ENCODE measurements around the gene GPSM1.

Gene GPSM1

DNA sequence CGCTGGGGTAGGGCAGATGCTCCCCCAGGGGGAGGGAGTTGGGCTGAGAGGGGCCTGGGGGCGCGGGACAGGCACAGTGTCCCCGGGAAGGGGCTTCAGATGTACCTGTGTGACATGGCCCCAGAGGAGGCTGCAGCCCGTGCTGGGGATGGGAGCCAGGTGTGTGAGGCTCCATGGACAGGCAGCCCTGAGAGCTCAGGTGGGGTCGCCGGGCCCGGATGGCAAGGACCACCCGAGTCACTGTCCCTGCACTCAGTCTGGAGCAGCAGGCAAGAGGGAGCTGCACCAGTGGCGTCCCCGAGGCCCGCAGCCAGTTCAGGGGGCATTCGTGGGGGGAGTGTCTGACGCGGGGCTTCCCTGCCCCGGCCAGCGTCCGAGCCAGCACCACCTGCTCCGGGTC, 42.4 kb upstream of the GPSM1 start:
- no peaks in the 10 kb centered on the region for H3K4me1 ChIP-seq (ENCODE audit: insufficient read depth, low read length)
- no peaks in the 10 kb centered on the region for H3K9me3 ChIP-seq (ENCODE audit: low read length)
- H3K36me3 ChIP-seq (ENCODE audit: insufficient read depth, low read length) = no peaks in the 10 kb centered on the region
- no peak overlapping the region for H3K27ac ChIP-seq (ENCODE audit: low read depth, low read length)
- no peak overlapping the region for H3K4me3 ChIP-seq (ENCODE audit: low read depth in 1 of 2, low read length in 2 of 2)
- no peak overlapping the region for H3K9ac ChIP-seq (ENCODE audit: low read length)
- peaks cover 0 to 70% of the 10 kb centered on the region in 2 donors for H3K27me3 ChIP-seq (ENCODE audit: control insufficient read depth in 1 of 2, insufficient read depth in 2 of 2, low read length in 2 of 2)

GRCh38 chr9:136285501-136286358, 41.6 kb upstream of the GPSM1 start:
- no peaks in the 10 kb centered on the region for H3K4me1 ChIP-seq (ENCODE audit: insufficient read depth, low read length)
- no peak overlapping the region for H3K27ac ChIP-seq (ENCODE audit: low read depth, low read length)
- no peaks in the 10 kb centered on the region for H3K36me3 ChIP-seq (ENCODE audit: insufficient read depth, low read length)
- no peak overlapping the region for H3K4me3 ChIP-seq (ENCODE audit: low read depth in 1 of 2, low read length in 2 of 2)
- H3K9ac ChIP-seq (ENCODE audit: low read length) = no peak overlapping the region
- H3K27me3 ChIP-seq (ENCODE audit: control insufficient read depth in 1 of 2, insufficient read depth in 2 of 2, low read length in 2 of 2) = peaks cover 0 to 72% of the 10 kb centered on the region in 2 donors
- no peaks in the 10 kb centered on the region for H3K9me3 ChIP-seq (ENCODE audit: low read length)

DNA sequence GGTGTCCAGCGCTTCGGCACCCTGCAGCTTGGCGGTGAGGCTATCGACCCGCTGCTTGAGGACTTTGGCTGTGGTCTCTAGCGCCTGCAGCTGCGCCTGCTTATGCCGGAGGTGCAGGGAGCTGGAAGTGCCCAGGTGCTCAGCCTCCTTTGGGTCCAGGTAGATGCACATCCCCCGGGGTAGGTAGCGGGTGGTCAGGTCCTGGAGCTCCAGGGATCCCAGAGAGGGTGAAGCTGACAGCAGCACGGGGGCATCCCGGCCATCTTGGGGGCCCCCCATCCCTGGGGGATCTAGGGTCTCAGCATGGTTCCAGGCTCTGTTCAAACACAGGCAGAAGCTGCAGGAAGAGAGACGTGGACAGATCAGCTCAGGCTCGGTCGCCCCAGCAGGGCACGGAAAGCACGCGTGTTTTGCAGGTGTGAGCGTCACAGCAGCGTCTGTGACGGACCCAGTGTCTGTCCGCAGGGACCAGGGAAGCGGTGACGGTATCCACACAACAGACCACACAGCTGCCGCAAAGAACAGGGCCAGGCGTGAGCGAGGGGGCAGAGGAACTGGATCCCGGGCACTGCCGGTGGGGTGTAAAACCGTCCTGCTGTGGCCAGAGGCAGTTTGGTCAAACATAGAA, 40.9 kb upstream of the GPSM1 start:
- H3K9me3 ChIP-seq (ENCODE audit: low read length) = no peaks in the 10 kb centered on the region
- H3K4me3 ChIP-seq (ENCODE audit: low read depth in 1 of 2, low read length in 2 of 2) = no peak overlapping the region
- no peak overlapping the region for H3K27ac ChIP-seq (ENCODE audit: low read depth, low read length)
- H3K4me1 ChIP-seq (ENCODE audit: insufficient read depth, low read length) = no peaks in the 10 kb centered on the region
- H3K27me3 ChIP-seq (ENCODE audit: control insufficient read depth in 1 of 2, insufficient read depth in 2 of 2, low read length in 2 of 2) = peaks cover 0 to 70% of the 10 kb centered on the region in 2 donors
- H3K36me3 ChIP-seq (ENCODE audit: insufficient read depth, low read length) = no peaks in the 10 kb centered on the region
- H3K9ac ChIP-seq (ENCODE audit: low read length) = no peak overlapping the region

- H3K4me3 ChIP-seq (ENCODE audit: low read depth in 1 of 2, low read length in 2 of 2) = no peak overlapping the region
- no peaks in the 10 kb centered on the region for H3K4me1 ChIP-seq (ENCODE audit: insufficient read depth, low read length)
- H3K27ac ChIP-seq (ENCODE audit: low read depth, low read length) = no peak overlapping the region
- no peaks in the 10 kb centered on the region for H3K9me3 ChIP-seq (ENCODE audit: low read length)
- H3K9ac ChIP-seq (ENCODE audit: low read length) = no peak overlapping the region
- no peaks in the 10 kb centered on the region for H3K36me3 ChIP-seq (ENCODE audit: insufficient read depth, low read length)
- peaks cover 0 to 64% of the 10 kb centered on the region in 2 donors for H3K27me3 ChIP-seq (ENCODE audit: control insufficient read depth in 1 of 2, insufficient read depth in 2 of 2, low read length in 2 of 2)
Observed at GRCh38 chr9:136286987-136287379, 40.4 kb upstream of the GPSM1 start.

DNA sequence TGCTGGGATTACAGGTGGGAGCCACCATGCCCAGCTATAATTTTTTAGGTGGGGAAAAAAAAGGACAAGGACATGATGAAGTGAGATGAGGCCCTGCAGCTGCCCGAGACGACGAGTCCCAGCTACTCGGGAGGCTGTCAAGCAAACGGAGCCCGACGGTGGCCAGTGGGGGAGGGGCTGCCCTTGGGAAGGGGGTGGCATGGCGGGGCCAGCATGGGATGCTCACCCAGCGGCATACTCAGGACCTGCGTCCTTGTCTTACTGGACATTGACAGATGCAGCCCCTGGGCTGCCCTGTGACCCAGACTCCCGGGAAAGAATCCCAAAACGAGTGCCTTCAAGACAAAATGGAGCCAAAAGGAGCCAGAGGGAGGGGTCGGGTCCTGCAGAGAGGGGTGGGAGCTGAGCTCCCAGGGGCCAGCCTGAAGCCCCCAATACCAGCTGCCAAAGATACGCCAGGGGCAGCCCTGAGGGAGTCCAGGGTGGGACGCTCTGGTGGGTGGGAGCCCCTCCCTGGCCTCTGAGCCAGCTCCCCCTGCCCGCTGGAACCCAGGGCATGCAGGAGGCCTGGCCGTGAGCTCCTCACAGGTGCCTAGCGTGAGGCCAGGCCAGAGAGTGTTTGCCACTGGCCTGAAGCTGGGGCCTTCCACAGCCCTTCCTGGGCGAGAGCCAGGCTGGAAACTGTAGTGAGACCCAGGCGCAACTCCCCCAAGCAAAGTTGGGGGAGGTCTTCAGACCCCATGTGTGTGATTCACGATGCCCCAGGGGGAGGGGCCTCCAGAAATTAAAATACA, 39.2 kb upstream of the GPSM1 start:
- H3K27ac ChIP-seq (ENCODE audit: low read depth, low read length) = no peak overlapping the region
- no peaks in the 10 kb centered on the region for H3K9me3 ChIP-seq (ENCODE audit: low read length)
- no peaks in the 10 kb centered on the region for H3K4me1 ChIP-seq (ENCODE audit: insufficient read depth, low read length)
- no peak overlapping the region for H3K4me3 ChIP-seq (ENCODE audit: low read depth in 1 of 2, low read length in 2 of 2)
- peaks cover 0 to 58% of the 10 kb centered on the region in 2 donors for H3K27me3 ChIP-seq (ENCODE audit: control insufficient read depth in 1 of 2, insufficient read depth in 2 of 2, low read length in 2 of 2)
- no peak overlapping the region for H3K9ac ChIP-seq (ENCODE audit: low read length)
- H3K36me3 ChIP-seq (ENCODE audit: insufficient read depth, low read length) = no peaks in the 10 kb centered on the region

GRCh38 chr9:136289651-136290507, 37.5 kb upstream of the GPSM1 start:
- Histone ChIP-seq H3K9me3 (ENCODE audit: low read length) (no peaks in the 10 kb centered on the region), H3K9ac (ENCODE audit: low read length) (no peak overlapping the region), H3K36me3 (ENCODE audit: insufficient read depth, low read length) (no peaks in the 10 kb centered on the region), H3K4me3 (ENCODE audit: low read depth in 1 of 2, low read length in 2 of 2) (no peak overlapping the region), H3K27me3 (ENCODE audit: control insufficient read depth in 1 of 2, insufficient read depth in 2 of 2, low read length in 2 of 2) (peaks cover 0 to 45% of the 10 kb centered on the region in 2 donors), H3K4me1 (ENCODE audit: insufficient read depth, low read length) (no peaks in the 10 kb centered on the region), H3K27ac (ENCODE audit: low read depth, low read length) (no peak overlapping the region)

DNA sequence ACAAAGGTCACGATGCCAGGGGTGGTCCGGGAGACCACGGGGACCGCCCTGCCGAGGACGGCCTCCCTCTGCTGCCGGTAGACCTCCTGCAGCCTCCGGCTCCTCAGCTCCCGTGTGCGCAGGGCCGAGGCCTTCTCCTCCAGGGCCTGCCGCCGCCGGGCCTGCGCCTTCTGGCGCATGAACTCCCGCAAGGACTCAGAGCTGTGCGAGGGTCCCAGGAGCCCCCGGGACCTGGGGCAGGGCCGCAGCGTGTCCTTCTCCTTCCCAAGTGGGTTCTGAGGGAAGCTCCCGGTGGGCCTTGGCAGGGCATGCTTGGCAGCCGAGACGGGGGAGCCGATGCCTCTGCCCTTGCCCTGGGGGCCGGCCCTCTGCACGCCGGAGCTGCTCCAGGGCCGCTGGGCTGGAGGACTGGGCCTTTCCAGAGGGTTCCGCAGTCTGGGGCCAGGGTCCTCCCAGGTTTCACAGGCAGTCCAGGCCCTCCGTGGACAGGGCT, 36.8 kb upstream of the GPSM1 start:
- Histone ChIP-seq H3K27me3 (ENCODE audit: control insufficient read depth in 1 of 2, insufficient read depth in 2 of 2, low read length in 2 of 2) (peaks cover 0 to 42% of the 10 kb centered on the region in 2 donors), H3K4me1 (ENCODE audit: insufficient read depth, low read length) (no peaks in the 10 kb centered on the region), H3K36me3 (ENCODE audit: insufficient read depth, low read length) (no peaks in the 10 kb centered on the region), H3K27ac (ENCODE audit: low read depth, low read length) (no peak overlapping the region), H3K9ac (ENCODE audit: low read length) (no peak overlapping the region), H3K4me3 (ENCODE audit: low read depth in 1 of 2, low read length in 2 of 2) (no peak overlapping the region), H3K9me3 (ENCODE audit: low read length) (no peaks in the 10 kb centered on the region)

- Histone ChIP-seq H3K4me3 (ENCODE audit: low read depth in 1 of 2, low read length in 2 of 2) (no peak overlapping the region), H3K27ac (ENCODE audit: low read depth, low read length) (no peak overlapping the region), H3K4me1 (ENCODE audit: insufficient read depth, low read length) (no peaks in the 10 kb centered on the region), H3K9me3 (ENCODE audit: low read length) (no peaks in the 10 kb centered on the region), H3K27me3 (ENCODE audit: control insufficient read depth in 1 of 2, insufficient read depth in 2 of 2, low read length in 2 of 2) (peaks cover 0 to 43% of the 10 kb centered on the region in 2 donors), H3K36me3 (ENCODE audit: insufficient read depth, low read length) (no peaks in the 10 kb centered on the region), H3K9ac (ENCODE audit: low read length) (no peak overlapping the region)
Observed at GRCh38 chr9:136291306-136292025, 35.9 kb upstream of the GPSM1 start.

GRCh38 chr9:136292026-136292538, 35.3 kb upstream of the GPSM1 start:
- H3K4me1 ChIP-seq (ENCODE audit: insufficient read depth, low read length) = no peaks in the 10 kb centered on the region
- H3K27ac ChIP-seq (ENCODE audit: low read depth, low read length) = no peak overlapping the region
- no peaks in the 10 kb centered on the region for H3K36me3 ChIP-seq (ENCODE audit: insufficient read depth, low read length)
- H3K9ac ChIP-seq (ENCODE audit: low read length) = no peak overlapping the region
- H3K4me3 ChIP-seq (ENCODE audit: low read depth in 1 of 2, low read length in 2 of 2) = no peak overlapping the region
- H3K27me3 ChIP-seq (ENCODE audit: control insufficient read depth in 1 of 2, insufficient read depth in 2 of 2, low read length in 2 of 2) = peaks cover 0 to 40% of the 10 kb centered on the region in 2 donors
- H3K9me3 ChIP-seq (ENCODE audit: low read length) = no peaks in the 10 kb centered on the region

All from muscle layer of colon (tissue), 2 donors.